BLaER1 (cell line): Measurements from ENCODE around the gene PLA2G6.

Experiments
- H3K27ac ChIP-seq: shearing (Covaris generic); formaldehyde crosslinking; 2 replicates; pipeline ENCODE4 v1.8.1; 2022
- H3K27me3 ChIP-seq: shearing (Covaris generic); formaldehyde crosslinking; 2 replicates; pipeline ENCODE4 v1.8.1; 2022
- H3K36me3 ChIP-seq: shearing (Covaris generic); formaldehyde crosslinking; 2 replicates; pipeline ENCODE4 v1.8.1; 2022
- H3K4me1 ChIP-seq: shearing (Covaris generic); formaldehyde crosslinking; 2 replicates; pipeline ENCODE4 v1.8.1; 2022
- H3K4me2 ChIP-seq: shearing (Covaris generic); formaldehyde crosslinking; 2 replicates; pipeline ENCODE4 v1.8.1; 2022
- H3K4me3 ChIP-seq: shearing (Covaris generic); formaldehyde crosslinking; 2 replicates; pipeline ENCODE4 v1.8.1; 2022
- H3K9ac ChIP-seq: shearing (Covaris generic); formaldehyde crosslinking; 2 replicates; pipeline ENCODE4 v1.8.1; 2022
- H3K9me3 ChIP-seq: shearing (Covaris generic); formaldehyde crosslinking; 2 replicates; pipeline ENCODE4 v1.8.1; 2022
- H4K20me1 ChIP-seq: shearing (Covaris generic); formaldehyde crosslinking; 2 replicates; pipeline ENCODE4 v1.8.1; 2022
- Cebpa-rat ChIP-seq: shearing (Covaris generic); IDR thresholded peaks from 2 replicates; pipeline ENCODE4 v1.8.1; 2022

Gene PLA2G6

DNA sequence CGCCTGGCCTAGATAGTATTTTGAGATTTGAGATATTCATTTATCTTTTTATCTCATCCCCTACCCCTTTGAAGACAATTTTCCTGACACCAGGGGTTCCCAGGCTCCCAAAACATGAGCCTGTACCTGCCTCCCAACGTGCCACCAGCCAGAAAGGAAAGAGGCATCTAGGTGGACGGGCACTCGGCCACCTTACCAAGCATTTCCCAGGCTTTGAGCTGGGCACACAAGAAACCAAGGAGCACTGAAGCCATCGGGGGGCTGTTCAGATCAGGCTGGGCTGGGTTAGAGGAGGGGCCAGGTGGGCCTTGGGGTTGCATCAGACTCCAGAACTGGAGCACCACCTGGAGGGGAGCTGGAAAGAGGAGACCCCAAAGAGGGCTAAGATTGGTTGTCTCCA lies 42.7 kb downstream of the PLA2G6 start:
- Histone ChIP-seq H3K27ac (no peak overlapping the region), H3K9ac (no peak overlapping the region), H3K27me3 (no peaks in the 10 kb centered on the region), H3K4me2 (no peak overlapping the region), H3K4me3 (no peak overlapping the region), H3K4me1 (peaks cover 14% of the 10 kb centered on the region), H3K36me3 (peaks cover 89% of the 10 kb centered on the region), H3K9me3 (no peaks in the 10 kb centered on the region), H4K20me1 (no peaks in the 10 kb centered on the region)
- TF ChIP-seq Cebpa-rat, result no peak

DNA sequence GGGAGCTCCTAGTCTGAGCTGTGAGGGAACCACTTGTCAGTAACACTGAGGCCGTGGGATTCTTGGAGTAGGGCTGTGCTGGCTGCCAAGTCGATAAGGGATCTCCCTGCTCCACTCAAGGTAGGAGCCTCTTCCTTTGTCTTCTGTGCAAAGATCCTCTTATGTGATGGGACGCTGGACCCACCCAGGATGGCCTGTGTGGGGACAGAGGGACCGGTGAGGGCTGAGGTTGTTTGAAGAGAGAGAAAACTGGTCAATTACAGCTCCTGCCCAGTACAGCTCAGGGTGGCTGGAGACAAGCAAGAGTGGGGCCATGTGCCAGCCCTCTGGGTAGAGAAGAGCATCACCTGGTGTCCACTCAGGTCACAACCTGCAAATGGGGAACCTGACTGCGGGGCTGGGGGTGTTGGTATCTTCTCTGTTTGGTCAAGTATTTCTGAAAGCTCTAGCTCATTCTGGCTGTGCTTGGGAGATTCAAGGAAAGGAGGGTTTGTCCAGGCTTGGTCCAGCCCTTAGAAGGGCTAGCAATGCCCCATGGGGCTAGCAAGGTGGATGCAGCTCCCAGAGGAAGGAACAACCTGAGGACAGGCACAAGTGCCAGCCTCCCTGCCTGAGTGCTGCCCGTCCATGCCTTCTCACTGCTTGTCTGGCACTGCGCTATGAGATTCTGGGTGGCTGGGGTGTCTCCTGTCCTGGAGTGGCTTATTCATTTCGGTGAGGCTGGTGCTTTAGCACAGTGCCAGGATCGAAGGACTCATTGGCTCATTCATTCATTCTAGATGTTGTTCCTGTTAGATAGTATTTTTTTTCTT lies 43.5 kb downstream of the PLA2G6 start:
- TF ChIP-seq Cebpa-rat, result no peak

DNA sequence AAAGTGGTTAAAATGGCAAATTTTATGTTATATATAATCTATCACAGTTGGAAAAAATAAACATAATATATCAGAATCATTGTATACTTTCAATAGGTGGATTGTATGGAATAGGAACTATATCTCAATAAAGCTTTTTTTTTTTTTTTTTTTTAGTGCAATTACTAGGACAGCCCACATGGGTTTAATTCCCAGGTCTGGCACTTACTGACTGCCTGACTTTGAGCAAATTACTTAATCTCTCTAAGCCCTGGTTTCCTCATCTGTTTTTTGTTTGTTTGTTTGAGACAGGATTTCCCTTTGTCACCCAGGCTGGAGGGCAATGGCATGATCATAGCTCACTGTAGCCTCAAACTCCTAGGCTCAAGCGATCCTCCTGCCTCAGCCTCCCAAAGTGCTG lies 45.0 kb downstream of the PLA2G6 start:
- no peak overlapping the region for H3K9ac ChIP-seq
- H3K36me3 ChIP-seq, result peaks cover 96% of the 10 kb centered on the region
- no peak overlapping the region for H3K27ac ChIP-seq
- H4K20me1 ChIP-seq, result no peaks in the 10 kb centered on the region
- no peaks in the 10 kb centered on the region for H3K9me3 ChIP-seq
- H3K4me3 ChIP-seq, result no peak overlapping the region
- H3K27me3 ChIP-seq, result no peaks in the 10 kb centered on the region
- no peak for TF ChIP-seq Cebpa-rat
- H3K4me1 ChIP-seq, result peaks cover 8% of the 10 kb centered on the region
- H3K4me2 ChIP-seq, result no peak overlapping the region

More for the DNA sequence above, 43.5 kb downstream of the PLA2G6 start:
- Histone ChIP-seq H3K36me3 (peaks cover 89% of the 10 kb centered on the region), H3K9ac (no peak overlapping the region), H3K27me3 (no peaks in the 10 kb centered on the region), H3K9me3 (no peaks in the 10 kb centered on the region), H3K4me2 (no peak overlapping the region), H3K4me3 (no peak overlapping the region), H3K27ac (no peak overlapping the region), H4K20me1 (no peaks in the 10 kb centered on the region), H3K4me1 (peaks cover 7% of the 10 kb centered on the region)

DNA sequence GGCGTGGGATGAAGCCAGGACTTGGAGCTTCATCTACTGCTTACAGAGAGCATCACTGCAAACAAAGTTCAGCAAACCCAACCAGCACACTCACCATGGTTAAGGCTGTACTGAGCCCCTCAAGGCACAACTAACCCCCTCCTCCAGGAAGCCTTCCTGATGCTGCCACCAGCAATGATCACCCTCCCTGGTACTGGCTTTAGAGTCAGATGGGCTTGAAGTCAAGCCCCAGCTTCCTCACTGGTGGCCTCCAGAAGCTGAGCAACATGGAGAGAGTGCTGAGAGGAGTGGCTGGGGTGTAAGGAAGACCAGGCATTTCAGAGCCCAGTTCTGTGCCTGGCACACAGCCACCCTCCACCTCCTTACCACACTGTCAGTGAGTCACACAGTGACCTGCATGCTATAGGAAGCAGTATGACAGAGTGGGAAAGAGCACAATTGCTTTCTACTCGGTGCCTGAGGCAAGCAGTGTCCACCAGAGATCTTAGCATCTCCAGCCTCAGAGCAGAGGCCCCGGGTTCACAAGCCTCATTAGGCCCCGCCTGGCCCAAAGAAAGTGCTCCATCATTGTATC lies 46.4 kb downstream of the PLA2G6 start:
- Histone ChIP-seq H3K9me3 (no peaks in the 10 kb centered on the region), H3K4me3 (no peak overlapping the region), H3K36me3 (peaks cover 95% of the 10 kb centered on the region), H3K9ac (no peak overlapping the region), H3K4me1 (0 out of 2 replicates have a peak, but pooled peaks cover 9% of the 10 kb centered on the region), H3K27me3 (no peaks in the 10 kb centered on the region), H3K4me2 (no peak overlapping the region), H4K20me1 (no peaks in the 10 kb centered on the region), H3K27ac (no peak overlapping the region)
- no peak for TF ChIP-seq Cebpa-rat

DNA sequence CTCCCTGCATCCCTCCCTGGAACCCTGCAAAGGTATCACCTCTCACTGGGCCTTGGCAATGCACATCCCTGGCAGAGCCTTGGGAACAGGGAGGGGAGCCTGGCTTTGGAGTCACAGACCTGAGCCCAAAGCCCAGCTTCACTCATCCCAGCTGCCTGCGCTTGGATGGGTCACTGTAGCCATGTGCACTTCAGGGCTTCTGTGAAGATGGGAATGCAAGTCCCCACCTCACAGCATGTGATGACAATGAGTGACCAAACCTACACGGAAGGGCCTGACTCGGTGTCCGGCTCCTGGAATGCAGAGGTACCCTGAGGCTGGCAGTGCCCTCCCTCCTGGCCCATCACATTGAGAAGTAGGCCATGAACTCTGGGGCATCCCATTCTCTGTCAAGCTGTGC lies 48.3 kb downstream of the PLA2G6 start:
- no peak overlapping the region for H3K27ac ChIP-seq
- no peaks in the 10 kb centered on the region for H3K27me3 ChIP-seq
- H3K9ac ChIP-seq, result no peak overlapping the region
- H3K9me3 ChIP-seq, result no peaks in the 10 kb centered on the region
- no peaks in the 10 kb centered on the region for H4K20me1 ChIP-seq
- no peak overlapping the region for H3K4me2 ChIP-seq
- H3K36me3 ChIP-seq, result peaks cover 96% of the 10 kb centered on the region
- peaks cover 15% of the 10 kb centered on the region for H3K4me1 ChIP-seq
- no peak for TF ChIP-seq Cebpa-rat
- H3K4me3 ChIP-seq, result no peak overlapping the region

DNA sequence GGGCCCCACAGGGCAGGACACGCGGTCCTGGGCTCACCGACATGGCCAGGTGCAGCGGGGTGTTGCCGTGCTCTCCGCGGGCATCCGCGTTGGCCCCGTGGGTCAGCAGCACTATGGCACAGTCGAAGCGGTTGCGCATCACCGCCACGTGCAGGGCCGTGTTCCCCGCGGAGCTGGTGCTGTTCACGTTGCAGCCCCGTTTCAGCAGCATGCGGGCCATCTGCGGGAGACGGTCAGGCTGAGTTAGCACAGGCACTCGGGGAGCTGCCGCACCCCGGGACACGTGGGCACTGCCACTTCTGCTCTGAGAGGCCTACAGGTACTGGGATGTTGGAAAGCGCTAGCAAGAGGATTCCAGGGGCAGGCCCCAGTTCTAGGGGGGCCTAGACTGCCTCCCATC lies 48.8 kb downstream of the PLA2G6 start:
- Histone ChIP-seq H3K4me3 (no peak overlapping the region), H3K4me2 (no peak overlapping the region), H3K36me3 (peaks cover 91% of the 10 kb centered on the region), H4K20me1 (no peaks in the 10 kb centered on the region), H3K27me3 (no peaks in the 10 kb centered on the region), H3K9ac (no peak overlapping the region), H3K4me1 (peaks cover 21% of the 10 kb centered on the region), H3K9me3 (no peaks in the 10 kb centered on the region), H3K27ac (no peak overlapping the region)
- no peak for TF ChIP-seq Cebpa-rat

DNA sequence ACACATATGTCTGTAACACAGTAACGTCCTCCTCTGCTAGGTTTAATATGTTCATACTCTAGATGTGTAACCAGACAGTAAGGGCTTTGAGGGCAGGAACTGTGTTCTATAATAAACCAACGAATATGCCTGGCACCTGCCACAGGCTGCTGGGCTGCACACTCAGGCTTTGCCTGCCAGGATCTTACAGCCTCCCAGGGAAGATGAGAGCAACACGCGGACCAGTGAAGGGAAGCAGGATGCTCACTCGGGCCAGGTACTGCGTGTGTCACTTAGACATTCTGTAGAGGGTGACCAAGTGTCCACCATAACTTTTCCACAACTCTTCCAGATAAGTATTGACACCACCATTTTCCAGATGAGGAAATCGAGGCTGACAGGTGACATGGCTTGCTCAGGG lies 49.5 kb downstream of the PLA2G6 start:
- Histone ChIP-seq H3K9me3 (no peaks in the 10 kb centered on the region), H3K27ac (no peak overlapping the region), H3K4me1 (peaks cover 27% of the 10 kb centered on the region), H3K27me3 (no peaks in the 10 kb centered on the region), H3K4me3 (no peak overlapping the region), H3K9ac (no peak overlapping the region), H3K36me3 (peaks cover 89% of the 10 kb centered on the region), H4K20me1 (no peaks in the 10 kb centered on the region), H3K4me2 (no peak overlapping the region)
- no peak for TF ChIP-seq Cebpa-rat

DNA sequence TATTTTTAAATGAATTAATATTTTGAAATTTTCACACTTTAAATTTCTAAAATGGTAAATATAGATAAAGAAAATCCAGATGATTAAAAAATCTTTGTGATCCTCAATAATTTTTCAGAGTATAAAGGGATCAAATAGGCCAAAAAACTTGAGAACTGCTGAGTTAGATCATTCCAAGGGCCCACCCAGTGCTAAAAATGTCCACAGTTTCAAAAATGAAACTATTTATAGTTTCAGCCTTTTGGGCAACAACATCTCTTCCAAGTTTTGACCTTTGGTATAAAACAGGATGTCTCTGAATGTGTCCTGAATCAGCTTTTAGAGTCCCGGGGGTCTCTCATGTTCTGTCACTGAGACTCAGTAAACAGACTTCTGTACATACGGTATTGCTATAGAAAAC lies 50.2 kb downstream of the PLA2G6 start:
- no peaks in the 10 kb centered on the region for H3K27me3 ChIP-seq
- H3K4me3 ChIP-seq, result no peak overlapping the region
- H3K4me1 ChIP-seq, result peaks cover 35% of the 10 kb centered on the region
- peaks cover 84% of the 10 kb centered on the region for H3K36me3 ChIP-seq
- no peaks in the 10 kb centered on the region for H4K20me1 ChIP-seq
- H3K4me2 ChIP-seq, result no peak overlapping the region
- no peak for TF ChIP-seq Cebpa-rat
- no peak overlapping the region for H3K9ac ChIP-seq
- no peaks in the 10 kb centered on the region for H3K9me3 ChIP-seq
- H3K27ac ChIP-seq, result no peak overlapping the region

DNA sequence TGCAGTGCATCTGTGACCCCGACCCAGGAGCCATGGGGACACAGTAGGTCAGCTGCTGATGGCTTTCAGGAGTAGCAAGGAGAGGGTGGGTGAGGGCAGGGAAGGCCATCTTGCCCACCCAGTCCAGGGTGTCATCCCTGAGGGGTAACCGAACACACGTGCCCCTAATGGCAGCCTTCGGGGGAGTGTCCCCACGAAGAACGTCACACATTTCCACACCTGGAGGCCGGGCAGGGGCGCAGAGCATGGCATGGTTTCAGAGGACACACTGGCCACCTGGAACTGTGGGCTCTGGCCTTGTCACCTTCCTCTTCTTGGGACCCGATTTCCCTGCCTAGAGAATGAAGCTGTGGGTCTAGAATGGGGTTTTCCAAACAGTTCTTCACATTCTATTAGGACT lies 51.8 kb downstream of the PLA2G6 start:
- H4K20me1 ChIP-seq, result no peaks in the 10 kb centered on the region; the same call in 1 of the 2 replicates
- no peak overlapping the region for H3K4me3 ChIP-seq
- no peaks in the 10 kb centered on the region for H3K9me3 ChIP-seq
- TF ChIP-seq Cebpa-rat, result no peak
- no peak overlapping the region for H3K27ac ChIP-seq
- H3K9ac ChIP-seq, result no peak overlapping the region
- no peaks in the 10 kb centered on the region for H3K27me3 ChIP-seq
- H3K4me1 ChIP-seq, result peaks cover 50% of the 10 kb centered on the region
- no peak overlapping the region for H3K4me2 ChIP-seq
- H3K36me3 ChIP-seq, result peaks cover 68% of the 10 kb centered on the region

DNA sequence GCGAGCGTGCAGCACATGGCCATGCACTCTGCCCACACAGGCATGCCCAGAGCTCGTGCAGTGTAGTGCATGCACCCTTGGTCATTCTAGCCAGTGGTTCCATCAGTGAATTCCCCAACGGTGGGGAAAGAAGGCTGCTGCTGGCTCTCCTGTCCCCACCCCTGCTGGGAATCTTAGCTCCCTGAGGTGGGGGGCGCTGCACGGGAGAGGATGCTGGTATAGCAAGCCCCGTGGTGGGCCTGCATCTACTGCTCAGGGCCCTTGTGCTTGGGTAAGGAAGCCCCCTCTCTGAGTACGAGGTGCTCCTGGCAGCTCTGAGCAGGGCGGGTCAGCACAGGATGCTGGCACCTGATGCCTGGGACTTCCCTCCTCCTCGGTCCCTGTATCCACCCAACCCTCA lies 52.6 kb downstream of the PLA2G6 start:
- peak overlapping the region; percentile 92; the same call in 1 of the 2 replicates for H3K4me2 ChIP-seq
- no peaks in the 10 kb centered on the region for H3K9me3 ChIP-seq
- no peak overlapping the region for H3K4me3 ChIP-seq
- H3K27me3 ChIP-seq, result no peaks in the 10 kb centered on the region
- no peak overlapping the region for H3K9ac ChIP-seq
- TF ChIP-seq Cebpa-rat, result no peak
- no peak overlapping the region for H3K27ac ChIP-seq
- no peaks in the 10 kb centered on the region; the same call in 1 of the 2 replicates for H4K20me1 ChIP-seq
- H3K36me3 ChIP-seq, result peaks cover 60% of the 10 kb centered on the region
- H3K4me1 ChIP-seq, result peaks cover 58% of the 10 kb centered on the region
